HepG2 (cell line): Measurements from ENCODE around the gene UBE2H.

Experiments used
- CTCF ChIP-seq: sonication (generic); formaldehyde crosslinking; IDR thresholded peaks from 2 replicates; pipeline ENCODE4 v1.5.0; 2020; ENCODE audit warnings: mild to moderate bottlenecking, missing genetic modification reagents, moderate library complexity
- DZIP1 ChIP-seq: sonication (generic); formaldehyde crosslinking; IDR thresholded peaks from 2 replicates; pipeline ENCODE4 v1.5.0; 2020; ENCODE audit warnings: mild to moderate bottlenecking, missing genetic modification reagents
- EP300 ChIP-seq, 3 experiments: sonication (generic) in 1 of 3; formaldehyde crosslinking in 1 of 3; IDR thresholded peaks; 2 replicates each; pipeline versions ENCODE4 v1.5.1 to v1.6.1; 2011 to 2020; ENCODE audit warnings: low read depth in 2 of 3, low read length in 2 of 3, borderline replicate concordance in 1 of 3, improper control_type of control experiment in 1 of 3, mild to moderate bottlenecking in 1 of 3, missing genetic modification reagents in 1 of 3, moderate library complexity in 1 of 3
- EZH2 ChIP-seq: conservative IDR thresholded peaks from 2 replicates; pipeline ENCODE4 v1.6.1; 2012; ENCODE audit warnings: mild to moderate bottlenecking, low read depth, low read length, moderate library complexity
- FOSL1 ChIP-seq: sonication (generic); formaldehyde crosslinking; IDR thresholded peaks from 2 replicates; pipeline ENCODE4 v1.9.0; 2021; ENCODE audit warnings: missing genetic modification reagents, borderline replicate concordance
- GTF2F1 ChIP-seq: fragments of 150-350 bp; IDR thresholded peaks from 2 replicates; pipeline ENCODE4 v1.6.1; 2014; ENCODE audit warnings: low read length
- JUN ChIP-seq: sonication (generic); formaldehyde crosslinking; IDR thresholded peaks from 2 replicates; pipeline ENCODE4 v1.4.0; 2020; ENCODE audit warnings: mild to moderate bottlenecking, missing genetic modification reagents
- NFIC ChIP-seq: IDR thresholded peaks from 2 replicates; pipeline ENCODE4 v1.6.1; 2012; ENCODE audit warnings: mild to moderate bottlenecking, low read length, inconsistent platforms
- RXRA ChIP-seq: sonication (generic); formaldehyde crosslinking; IDR thresholded peaks from 2 replicates; pipeline ENCODE4 v1.5.1; 2020; ENCODE audit warnings: missing genetic modification reagents
- TF ChIP-seq, protein P1 (sequence below): sonication (generic); formaldehyde crosslinking; IDR thresholded peaks from 2 replicates; pipeline ENCODE4 v1.4.0; 2020; ENCODE audit warnings: mild to moderate bottlenecking, missing genetic modification reagents
- TF ChIP-seq, protein P2 (sequence below): sonication (generic); formaldehyde crosslinking; IDR thresholded peaks from 2 replicates; pipeline ENCODE4 v1.4.0; 2020; ENCODE audit warnings: low read depth, mild to moderate bottlenecking, missing genetic modification reagents

- no peak for TF ChIP-seq EP300 (IDR thresholded peaks at IDR 0.05; ENCODE audit: low read depth in 2 of 2, low read length in 2 of 2)
- no peak for TF ChIP-seq EP300 (CRISPR knock-in tag; IDR thresholded peaks at IDR 0.05; ENCODE audit: borderline replicate concordance)
- no peak for TF ChIP-seq DZIP1
- TF ChIP-seq NFIC = no peak
- TF ChIP-seq EZH2 = no peak
- TF ChIP-seq RXRA (CRISPR knock-in tag) = no peak
- no peak for TF ChIP-seq CTCF
- TF ChIP-seq, protein P1, sequence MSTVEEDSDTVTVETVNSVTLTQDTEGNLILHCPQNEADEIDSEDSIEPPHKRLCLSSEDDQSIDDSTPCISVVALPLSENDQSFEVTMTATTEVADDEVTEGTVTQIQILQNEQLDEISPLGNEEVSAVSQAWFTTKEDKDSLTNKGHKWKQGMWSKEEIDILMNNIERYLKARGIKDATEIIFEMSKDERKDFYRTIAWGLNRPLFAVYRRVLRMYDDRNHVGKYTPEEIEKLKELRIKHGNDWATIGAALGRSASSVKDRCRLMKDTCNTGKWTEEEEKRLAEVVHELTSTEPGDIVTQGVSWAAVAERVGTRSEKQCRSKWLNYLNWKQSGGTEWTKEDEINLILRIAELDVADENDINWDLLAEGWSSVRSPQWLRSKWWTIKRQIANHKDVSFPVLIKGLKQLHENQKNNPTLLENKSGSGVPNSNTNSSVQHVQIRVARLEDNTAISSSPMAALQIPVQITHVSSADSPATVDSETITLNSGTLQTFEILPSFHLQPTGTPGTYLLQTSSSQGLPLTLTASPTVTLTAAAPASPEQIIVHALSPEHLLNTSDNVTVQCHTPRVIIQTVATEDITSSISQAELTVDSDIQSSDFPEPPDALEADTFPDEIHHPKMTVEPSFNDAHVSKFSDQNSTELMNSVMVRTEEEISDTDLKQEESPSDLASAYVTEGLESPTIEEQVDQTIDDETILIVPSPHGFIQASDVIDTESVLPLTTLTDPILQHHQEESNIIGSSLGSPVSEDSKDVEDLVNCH (CRISPR knock-in tag) = no peak
- TF ChIP-seq JUN (CRISPR knock-in tag) = no peak
- TF ChIP-seq FOSL1 = no peak
- TF ChIP-seq, protein P2, sequence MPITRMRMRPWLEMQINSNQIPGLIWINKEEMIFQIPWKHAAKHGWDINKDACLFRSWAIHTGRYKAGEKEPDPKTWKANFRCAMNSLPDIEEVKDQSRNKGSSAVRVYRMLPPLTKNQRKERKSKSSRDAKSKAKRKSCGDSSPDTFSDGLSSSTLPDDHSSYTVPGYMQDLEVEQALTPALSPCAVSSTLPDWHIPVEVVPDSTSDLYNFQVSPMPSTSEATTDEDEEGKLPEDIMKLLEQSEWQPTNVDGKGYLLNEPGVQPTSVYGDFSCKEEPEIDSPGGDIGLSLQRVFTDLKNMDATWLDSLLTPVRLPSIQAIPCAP (CRISPR knock-in tag) = no peak
- no peak for TF ChIP-seq GTF2F1
Observed at GRCh38 chr7:129896568-129897382, 56.0 kb downstream of the UBE2H start.
